ENCODE results near the gene EPB41L3. TPM values are rescaled to one million over a fixed set of nuclear protein-coding genes. Genes with fewer than 3 reads are reported as not detected.

The EPB41L3 gene
- total RNA-seq, 1 experiment from 2014 or later, result 0.34 TPM

- TF ChIP-seq YY1 (IDR thresholded peaks at IDR 0.05; ENCODE audit: extremely low read depth, insufficient replicate concordance, low read depth, low read length), result no peak
- no peak for TF ChIP-seq EGR1 (IDR thresholded peaks at IDR 0.05; ENCODE audit: low read depth)
- TF ChIP-seq ATF3 (IDR thresholded peaks at IDR 0.05), result no peak
- TF ChIP-seq JUND (IDR thresholded peaks at IDR 0.05), result no peak
- TF ChIP-seq TCF7L2 (IDR thresholded peaks at IDR 0.05; ENCODE audit: borderline replicate concordance, extremely low read depth, insufficient read depth, insufficient read length), result no peak
Observed at GRCh38 chr18:5503740-5504139, 40.1 kb downstream of the EPB41L3 start (continued).

GRCh38 chr18:5500158-5500939, 43.4 kb downstream of the EPB41L3 start:
- H3K27me3 ChIP-seq (ENCODE audit: insufficient read depth, low read length), result no peaks in the 10 kb centered on the region
- peaks cover 3 to 19% of the 10 kb centered on the region in 2 experiments; a peak in 2 of 4 replicates for H3K9me3 ChIP-seq (ENCODE audit: control insufficient read depth in 1 of 2, insufficient read depth in 1 of 2, low read depth in 1 of 2, low read length in 2 of 2)
- H3K79me2 ChIP-seq (ENCODE audit: insufficient read depth, low read length), result no peaks in the 10 kb centered on the region
- no peak overlapping the region for H3K4me3 ChIP-seq (replicated peaks in 1 of 2; ENCODE audit: low read depth in 1 of 2, low read length in 2 of 2)
- H2AFZ ChIP-seq (ENCODE audit: low read depth, low read length, poor library complexity, severe bottlenecking), result no peak overlapping the region
- TF ChIP-seq EGR1 (IDR thresholded peaks at IDR 0.05; ENCODE audit: low read depth), result no peak
- TF ChIP-seq SIN3A (IDR thresholded peaks at IDR 0.05; ENCODE audit: low read depth), result no peak
- TF ChIP-seq RAD21 (IDR thresholded peaks at IDR 0.05; ENCODE audit: low read depth), result no peak
- TF ChIP-seq ZFX (IDR thresholded peaks at IDR 0.05), result no peak
- TF ChIP-seq REST (IDR thresholded peaks at IDR 0.05; ENCODE audit: low read depth), result no peak
- TF ChIP-seq POLR2AphosphoS5 (IDR thresholded peaks at IDR 0.05; ENCODE audit: low read depth, low read length), result no peak
- no peak for TF ChIP-seq FOSL1 (IDR thresholded peaks at IDR 0.05; ENCODE audit: low read depth)
- TF ChIP-seq MAX (IDR thresholded peaks at IDR 0.05), result no peak
- H3K4me1 ChIP-seq (ENCODE audit: control insufficient read depth in 1 of 2, insufficient read depth in 2 of 2, low read length in 2 of 2), result no peaks in the 10 kb centered on the region
- DNase-seq (ENCODE audit: low read depth, low spot score) (no peak), ATAC-seq (no peak)
- H3K36me3 ChIP-seq (ENCODE audit: control insufficient read depth in 1 of 2, insufficient read depth in 2 of 2, low read length in 2 of 2), result no peaks in the 10 kb centered on the region
- no peak overlapping the region for H3K9ac ChIP-seq (ENCODE audit: low read length)
- H4K20me1 ChIP-seq (ENCODE audit: insufficient read depth), result no peaks in the 10 kb centered on the region
- CTCF ChIA-PET, result no interaction called here
- POLR2A ChIA-PET, result no interaction called here
- intact Hi-C loops (cut with micrococcal nuclease), result no loop called here
- RAD21 ChIA-PET (ENCODE audit: low non-redundant PET in 1 of 2, low total read pairs in 2 of 2, uncharacterized antibody in 2 of 2, unreplicated experiment in 2 of 2), result no interaction called here
- H3K27ac ChIP-seq (ENCODE audit: low read depth, low read length), result no peak overlapping the region
- H3K9me2 ChIP-seq (ENCODE audit: insufficient read depth), result no peaks in the 10 kb centered on the region
- H3K4me2 ChIP-seq (ENCODE audit: low read length), result no peak overlapping the region
- no TSS peak for BruUV-seq (replicated peaks)

All from HCT116 (cell line).